HepG2 (cell line): ENCODE measurements around the gene MAVS. TPM values are rescaled to one million over a fixed set of nuclear protein-coding genes. Genes with fewer than 3 reads are reported as not detected.

Source experiments
- ARID2 ChIP-seq: sonication (generic); formaldehyde crosslinking; IDR thresholded peaks from 2 replicates; pipeline ENCODE4 v1.8.1; 2022; ENCODE audit warnings: mild to moderate bottlenecking, missing genetic modification reagents, borderline replicate concordance
- ASH2L ChIP-seq: fragments of 300-600, 200-600 bp; sonication (generic); IDR thresholded peaks from 2 replicates; pipeline ENCODE4 v1.7.0; 2017; ENCODE audit warnings: low read depth, mild to moderate bottlenecking, moderate library complexity, mixed read lengths, low read length; ENCODE audit not compliant: insufficient read length
- ATAD3A ChIP-seq: sonication (generic); formaldehyde crosslinking; IDR thresholded peaks from 2 replicates; pipeline ENCODE4 v1.4.0; 2020; ENCODE audit warnings: missing genetic modification reagents
- BORCS8-MEF2B ChIP-seq: sonication (generic); formaldehyde crosslinking; IDR thresholded peaks from 2 replicates; pipeline ENCODE4 v1.8.0; 2022; ENCODE audit warnings: mild to moderate bottlenecking, missing genetic modification reagents
- CENPT ChIP-seq: sonication (generic); formaldehyde crosslinking; IDR thresholded peaks from 2 replicates; pipeline ENCODE4 v1.8.0; 2022; ENCODE audit warnings: low read depth, mild to moderate bottlenecking, moderate library complexity, missing genetic modification reagents
- MXI1 ChIP-seq: IDR thresholded peaks from 3 replicates; pipeline ENCODE4 v1.6.1; 2012; ENCODE audit warnings: low read depth, low read length, inconsistent platforms, borderline replicate concordance
- REST ChIP-seq, 2 experiments: IDR thresholded peaks; 2 replicates each; pipeline ENCODE4 v1.6.1; 2011 to 2012; ENCODE audit warnings: low read length in 2 of 2, borderline replicate concordance in 1 of 2, low read depth in 1 of 2, mild to moderate bottlenecking in 1 of 2, moderate library complexity in 1 of 2
- SRSF9 ChIP-seq: fragments of 200-400 bp; formaldehyde crosslinking; IDR thresholded peaks from 2 replicates; pipeline ENCODE4 v1.6.1; 2018; ENCODE audit warnings: borderline replicate concordance, mild to moderate bottlenecking, low read depth, low read length; ENCODE audit not compliant: insufficient read depth, poor library complexity, severe bottlenecking
- TEF ChIP-seq: sonication (generic); formaldehyde crosslinking; IDR thresholded peaks from 2 replicates; pipeline ENCODE4 v1.5.0; 2020; ENCODE audit warnings: missing genetic modification reagents
- ZFP36L2 ChIP-seq: sonication (generic); formaldehyde crosslinking; IDR thresholded peaks from 2 replicates; pipeline ENCODE4 v1.4.0; 2020; ENCODE audit warnings: missing genetic modification reagents
- ZNF30 ChIP-seq: sonication (generic); formaldehyde crosslinking; IDR thresholded peaks from 2 replicates; pipeline ENCODE4 v1.5.0; 2020; ENCODE audit warnings: mild to moderate bottlenecking, missing genetic modification reagents
- ZNF318 ChIP-seq: sonication (generic); formaldehyde crosslinking; IDR thresholded peaks from 2 replicates; pipeline ENCODE4 v1.4.0; 2020; ENCODE audit warnings: mild to moderate bottlenecking, missing genetic modification reagents
- ZNF639 ChIP-seq: conservative IDR thresholded peaks from 2 replicates; pipeline ENCODE4 v1.6.1; 2018; ENCODE audit warnings: missing genetic modification reagents
- polyA plus RNA-seq, 8 experiments: library from polyadenylated mRNA; depleted of rRNA in 3 of 8; stranded (reverse) in 7 of 8; unstranded in 1 of 8; fragments of >200 nt; fragmentation: Illumina TruSeq in 4 of 8; extraction: Trizol in 4 of 8; gene quantifications; 2 replicates each; pipeline versions ENCODE4 v1.2.1 to v1.2.3, GENCODE V29; 2011 to 2016; ENCODE audit warnings: low read depth in 4 of 8, missing spikeins in 1 of 8, mixed read lengths in 1 of 8; ENCODE audit not compliant: insufficient read depth in 1 of 8
- total RNA-seq, 5 experiments: library from RNA; depleted of rRNA; stranded (reverse); fragments of >200 nt; fragmentation: Illumina TruSeq; extraction: Trizol; gene quantifications; 2 replicates each; pipeline ENCODE4 v1.2.3, GENCODE V29; 2016; ENCODE audit warnings: low read depth in 1 of 5

The MAVS gene
- total and polyA plus RNA-seq, 2 of the 13 experiments (the other 11 are each of a cell fraction or from before 2014, with no cell fraction given): 27.3 to 36.6 TPM

- TF ChIP-seq ZNF639 (CRISPR knock-in tag) (peak; percentile 61), ATAD3A (CRISPR knock-in tag) (peak; percentile 89; the same call in 1 of the 2 replicates), REST (IDR thresholded peaks at IDR 0.05; ENCODE audit: borderline replicate concordance in 1 of 2, low read depth in 1 of 2, low read length in 2 of 2) (peak in 1 of 2 experiments; percentile 71; a peak in 1 of 4 replicates), ZNF30 (CRISPR knock-in tag) (no peak), ZFP36L2 (CRISPR knock-in tag) (0 out of 2 replicates have a peak, but pooled peaks have one; percentile 32), BORCS8-MEF2B (CRISPR knock-in tag) (peak; percentile 97), ZNF318 (CRISPR knock-in tag) (peak; percentile 79), ASH2L (peak; percentile 77), TEF (CRISPR knock-in tag) (no peak), CENPT (CRISPR knock-in tag) (no peak), MXI1 (peak; percentile 64; the same call in 1 of the 3 replicates), ARID2 (CRISPR knock-in tag) (peak; percentile 61; the same call in 1 of the 2 replicates), SRSF9 (no peak)
Observed at GRCh38 chr20:3888622-3889488, 42.2 kb downstream of the MAVS start, which contains the start of gene PANK2 (continued).
